Suppressor macrophage treated with lipopolysaccharide for 4 hours (primary cell): ENCODE data around the gene ZBTB17.
A peak's percentile ranks its signal among the peaks of the same experiment; 100 is the strongest.
"Not testable (repeated sequence)": the region's sequence is repeated elsewhere in the genome, so short reads cannot be mapped to it uniquely, and the experiment has no call there.

Experiments used
- DNase-seq: peaks from one replicate; pipeline ENCODE4 v3.0.0-alpha.2; 2020

Gene ZBTB17

DNA sequence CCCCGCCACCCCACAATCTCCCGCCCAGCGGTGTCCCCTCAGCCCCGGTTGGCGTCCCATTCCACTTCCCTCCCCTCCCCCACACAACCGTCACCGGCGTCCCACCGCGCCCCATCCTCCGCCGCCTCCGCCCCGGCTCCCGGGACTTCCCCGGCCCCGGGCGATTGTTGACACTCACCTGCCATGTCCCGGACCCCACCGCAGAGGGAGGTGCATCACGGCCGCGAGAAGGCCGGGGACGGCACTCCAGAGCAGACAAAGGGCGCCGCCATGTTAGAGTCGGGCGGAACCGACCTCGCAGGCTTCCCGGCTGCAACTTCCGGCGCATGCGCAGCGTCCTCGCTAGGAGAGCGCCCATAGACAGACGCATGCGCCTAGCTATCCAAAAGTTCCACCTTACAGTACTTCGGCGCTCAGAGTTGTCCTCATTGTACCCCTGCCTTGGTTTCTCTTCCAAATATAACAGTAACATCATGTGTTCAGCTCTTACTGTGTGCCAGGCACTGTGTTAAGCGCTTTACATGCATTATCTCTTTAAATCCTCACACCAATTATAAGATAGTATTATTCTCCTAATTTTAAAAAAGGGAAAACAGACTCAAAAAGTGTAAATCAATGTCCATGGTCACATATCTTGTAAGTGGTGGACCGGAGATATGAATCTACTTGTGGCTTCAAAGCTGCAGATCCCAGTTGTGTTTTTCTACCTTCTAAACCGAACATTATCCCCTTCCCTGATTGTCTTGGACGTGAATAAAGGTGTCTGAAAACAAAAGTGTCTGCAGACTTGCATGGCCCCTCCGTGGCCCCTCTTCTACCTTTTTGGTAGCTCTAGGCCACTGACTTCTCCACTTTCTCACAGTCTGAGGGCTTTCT is at the start of gene ZBTB17:
ZBTB17 (minus strand) TSS at position 297 of the 876 bp plus-strand sequence. CDS start 27,606 bp downstream, outside the sequence.
- DNase-seq: peak; percentile 99

DNA sequence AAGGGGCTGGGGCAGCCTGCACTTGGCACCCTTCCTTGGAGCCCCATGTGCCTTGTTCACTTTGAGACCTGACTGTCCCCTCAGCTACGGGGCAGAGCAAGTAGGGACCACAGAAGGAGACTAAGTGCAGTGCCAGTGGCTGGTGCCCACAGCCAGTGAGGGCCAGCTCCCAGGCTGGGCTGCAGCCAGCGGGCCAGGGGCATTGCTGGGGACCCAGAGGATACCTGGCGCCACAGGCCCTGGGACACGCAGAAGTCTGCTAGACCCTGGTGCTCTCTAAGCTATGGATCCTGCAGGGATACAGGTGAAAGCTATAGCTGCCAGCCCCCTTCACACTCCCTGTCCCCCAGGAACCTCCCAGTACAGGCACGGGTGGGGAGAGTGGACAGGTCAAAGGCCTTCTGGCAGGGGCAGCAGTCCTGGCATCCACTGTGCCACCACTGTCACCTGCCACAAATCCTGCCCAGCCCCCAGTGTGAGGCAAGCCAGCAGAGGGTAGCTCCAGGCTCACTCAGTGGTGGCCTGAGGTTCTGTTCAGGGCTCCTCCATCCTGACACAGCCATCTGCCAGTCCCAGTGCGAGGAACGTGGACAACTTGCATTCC is 47.3 kb upstream of the ZBTB17 start:
- no peak for DNase-seq

DNA sequence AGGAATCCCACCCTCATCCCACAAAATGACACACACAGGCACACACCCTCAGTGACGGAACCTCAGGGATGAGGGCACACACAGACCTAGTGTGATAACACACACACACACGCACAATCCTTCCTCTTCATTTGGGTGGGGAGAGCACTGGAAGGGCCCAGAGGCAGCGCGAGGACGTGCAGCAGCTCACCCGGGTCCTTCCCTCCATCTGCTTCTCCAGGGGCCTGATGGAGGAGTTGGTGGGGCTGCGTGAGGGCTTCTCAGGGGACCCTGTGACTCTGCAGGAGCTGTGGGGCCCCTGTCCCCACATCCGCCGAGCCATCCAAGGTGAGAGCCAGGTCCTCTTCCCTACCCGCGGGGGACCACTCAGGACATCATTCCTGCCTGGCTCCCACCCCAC is 46.5 kb upstream of the ZBTB17 start:
- DNase-seq: no peak

DNA sequence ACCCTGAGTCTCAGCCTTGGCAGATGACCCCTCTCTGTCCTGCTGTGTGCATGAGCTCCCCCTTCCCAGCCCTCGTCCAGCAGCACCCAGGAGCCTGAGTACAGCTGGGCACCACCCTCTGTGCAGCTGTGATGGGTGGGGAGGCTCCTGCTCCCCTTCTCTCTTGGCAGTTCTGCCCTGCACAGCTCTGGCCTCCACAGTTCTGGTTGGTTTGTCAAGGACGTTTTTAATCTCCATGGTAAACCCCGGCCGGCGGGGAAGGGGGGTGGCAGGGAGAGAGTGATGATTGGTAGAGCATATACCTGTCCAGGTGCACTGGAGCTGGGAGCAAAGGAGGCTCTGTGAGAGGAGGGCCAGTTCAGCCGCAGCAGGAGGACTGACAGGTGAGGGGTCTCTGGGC is 45.8 kb upstream of the ZBTB17 start, which contains the start of gene CLCNKA:
CLCNKA (plus strand) TSS at position 356 of the 400 bp plus-strand sequence. CDS start 584 bp downstream, outside the sequence.
- no peak for DNase-seq

DNA sequence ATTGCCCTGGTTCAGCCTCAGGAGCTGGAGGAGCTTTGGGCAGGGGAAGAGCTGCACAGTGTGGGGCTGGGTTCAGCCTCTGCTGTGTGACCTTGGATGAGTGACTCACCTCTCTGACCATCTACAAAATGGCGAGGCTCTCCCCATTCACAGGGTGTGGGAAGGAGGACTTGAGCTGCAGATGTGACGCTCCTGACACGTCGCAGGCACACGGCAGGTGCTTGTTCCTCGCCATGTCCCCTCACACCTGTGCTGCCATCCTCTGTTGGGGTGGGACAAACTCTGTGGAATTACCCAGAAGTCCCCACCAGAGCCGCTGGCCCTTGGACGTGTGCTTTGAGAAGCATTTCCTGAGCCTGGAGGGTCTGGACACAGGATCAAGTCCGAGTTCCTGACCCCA is 45.0 kb upstream of the ZBTB17 start:
- DNase-seq: not testable (repeated sequence)

DNA sequence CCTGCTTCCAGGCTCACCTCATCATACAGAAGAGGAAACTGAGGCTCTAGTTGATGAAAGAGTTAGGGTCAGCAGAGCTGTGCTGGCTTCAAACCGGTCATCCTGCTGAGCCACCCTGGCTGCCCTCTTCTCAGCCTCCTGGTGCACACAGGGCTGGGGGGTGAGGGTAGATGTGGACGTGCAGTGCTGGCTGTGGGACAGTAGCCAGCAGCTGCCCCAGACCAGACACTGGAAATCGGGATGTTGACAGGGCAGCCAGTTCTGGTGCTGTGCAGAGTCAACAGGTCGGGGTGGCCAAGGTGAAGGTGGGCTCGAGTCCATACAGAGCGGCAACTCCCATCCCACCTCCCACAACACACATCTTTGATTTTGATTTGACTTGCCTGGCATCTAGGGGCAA is 44.4 kb upstream of the ZBTB17 start:
- DNase-seq: no peak

DNA sequence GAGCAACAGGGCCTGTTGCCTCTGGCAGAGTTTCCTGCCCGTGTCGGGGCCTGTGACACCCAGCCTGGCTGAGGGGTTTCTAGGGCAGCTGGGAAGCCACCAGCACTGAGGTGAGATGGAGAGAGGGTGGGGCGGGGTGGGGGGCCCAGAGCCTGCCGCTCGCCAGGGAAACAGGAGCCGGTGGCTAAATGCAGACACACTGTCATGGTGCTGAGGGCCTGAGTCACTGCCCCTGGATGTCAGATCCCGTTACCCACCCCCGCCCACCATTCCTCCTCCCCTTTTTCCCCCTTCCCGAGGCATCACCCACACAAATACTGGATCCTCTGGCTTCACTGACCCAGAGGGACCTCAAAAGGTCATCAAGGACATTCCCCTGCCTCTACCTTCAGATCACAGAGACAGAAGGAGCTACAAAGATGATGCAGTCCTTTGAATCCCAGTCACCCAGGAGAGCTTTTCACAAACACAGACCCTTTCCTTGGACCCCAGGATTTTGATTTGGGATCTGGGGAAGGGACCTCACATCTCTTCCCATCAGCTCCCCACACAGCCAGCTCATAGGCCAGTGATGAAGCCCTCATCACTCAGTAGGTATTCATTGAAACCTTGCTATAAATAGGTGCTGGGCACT is 43.9 kb upstream of the ZBTB17 start:
- no peak for DNase-seq

DNA sequence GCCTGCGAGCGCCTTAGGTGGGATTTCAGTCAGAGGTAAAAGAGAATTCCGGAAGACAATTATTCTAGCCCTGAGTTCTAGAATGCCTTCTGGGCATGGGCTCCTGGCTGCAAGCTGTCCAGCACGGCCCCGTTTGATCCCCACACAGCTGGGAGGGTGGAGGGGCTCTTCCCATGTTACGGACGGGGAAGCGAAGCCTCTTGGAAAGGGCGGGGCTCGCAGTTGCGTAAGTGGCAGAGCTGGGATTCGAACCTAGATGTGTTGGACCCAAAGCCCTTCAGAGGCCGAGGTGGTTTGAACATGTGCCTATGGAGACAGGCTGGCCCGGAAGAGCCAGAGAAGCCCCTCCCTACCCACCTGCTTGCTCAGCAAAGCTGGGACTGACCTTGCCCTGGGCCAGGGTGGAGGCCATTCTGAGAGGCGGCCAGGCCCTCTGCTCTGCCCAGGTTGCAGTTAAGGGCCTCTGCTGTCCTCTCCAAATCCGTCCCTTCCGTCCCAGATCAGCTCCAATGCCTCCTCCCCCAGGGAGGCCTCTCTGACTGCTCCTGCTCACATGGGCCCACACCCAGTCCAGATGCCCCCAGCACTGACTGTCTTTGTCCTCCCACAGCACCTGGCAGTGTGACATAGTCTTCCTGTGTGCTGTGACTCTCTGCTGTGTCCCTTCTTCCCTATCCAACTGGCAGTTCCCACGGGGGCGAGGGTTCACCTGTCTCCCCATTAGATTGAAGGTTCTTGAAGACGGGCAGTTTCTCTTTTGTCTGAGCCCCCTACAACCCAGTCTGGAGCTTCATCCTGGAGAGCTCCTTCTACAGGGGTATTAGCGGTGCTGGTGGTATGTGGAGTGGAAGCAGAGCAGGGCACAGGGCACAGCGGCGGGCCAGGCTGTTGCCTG is 43.1 kb upstream of the ZBTB17 start:
- no peak for DNase-seq

DNA sequence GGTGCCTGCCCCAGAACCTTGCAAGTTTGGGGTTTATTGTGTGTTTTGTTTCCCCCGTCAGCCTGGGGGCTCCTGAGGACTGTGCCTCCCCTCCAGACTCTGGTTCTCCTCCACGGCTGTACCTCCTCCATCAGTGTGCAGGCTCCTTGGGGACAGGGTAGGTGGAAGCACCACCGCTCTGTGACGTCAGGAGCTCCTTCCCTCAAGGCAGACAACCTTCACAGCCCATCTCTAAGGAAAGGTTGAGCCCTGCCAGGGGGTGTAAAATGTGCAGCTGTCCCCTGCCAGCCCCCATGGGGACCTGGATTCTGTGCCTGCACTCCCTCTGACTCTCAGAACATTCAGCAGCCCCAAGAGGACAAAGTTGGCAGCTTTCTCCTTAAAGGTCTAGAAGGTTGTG is 42.4 kb upstream of the ZBTB17 start:
- no peak for DNase-seq

DNA sequence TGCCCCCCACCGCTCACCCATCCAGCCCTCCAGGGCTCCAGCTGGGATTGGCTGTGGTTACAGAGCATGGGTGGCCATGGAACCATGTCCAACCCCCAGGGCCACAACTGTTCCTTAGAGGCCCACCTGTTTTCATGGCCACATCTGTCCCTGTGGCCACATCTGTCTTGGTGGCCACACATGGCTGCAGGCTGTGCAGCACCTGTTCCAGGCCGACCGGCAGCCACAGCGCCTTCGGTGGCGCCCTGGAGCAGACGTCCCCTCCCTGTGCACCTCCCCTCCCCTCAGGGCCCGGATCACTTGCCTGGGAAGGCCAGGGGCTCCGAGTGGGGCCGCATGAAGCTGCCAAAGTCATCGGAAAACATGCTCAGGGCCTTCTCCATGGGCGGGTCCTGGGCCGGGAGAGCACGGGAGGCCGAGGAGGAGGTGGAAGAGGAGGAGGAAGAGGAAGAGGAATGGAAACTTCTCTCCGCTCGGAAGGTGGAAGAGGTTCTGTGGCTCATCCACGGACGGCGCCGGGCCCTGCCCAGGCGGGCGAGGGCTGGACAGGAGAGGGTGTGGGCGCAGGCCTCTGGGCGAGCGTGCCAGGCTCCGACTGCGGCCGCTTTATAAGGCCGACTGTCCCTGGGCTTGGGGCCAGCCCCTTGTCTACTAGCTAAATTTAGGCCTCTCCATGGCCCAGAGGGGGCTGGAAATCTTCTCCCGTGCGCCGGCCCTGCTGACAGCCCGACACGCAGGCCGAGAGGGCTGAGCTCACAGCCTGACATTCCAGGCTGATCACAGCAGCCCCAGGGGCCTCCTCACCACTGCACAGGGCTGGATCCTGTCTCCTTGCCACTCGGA is 41.8 kb upstream of the ZBTB17 start, which contains the start of gene HSPB7:
HSPB7 (minus strand) TSS at position 583 of the 843 bp plus-strand sequence; CDS start at position 503, 80 bp downstream.
- no peak for DNase-seq

DNA sequence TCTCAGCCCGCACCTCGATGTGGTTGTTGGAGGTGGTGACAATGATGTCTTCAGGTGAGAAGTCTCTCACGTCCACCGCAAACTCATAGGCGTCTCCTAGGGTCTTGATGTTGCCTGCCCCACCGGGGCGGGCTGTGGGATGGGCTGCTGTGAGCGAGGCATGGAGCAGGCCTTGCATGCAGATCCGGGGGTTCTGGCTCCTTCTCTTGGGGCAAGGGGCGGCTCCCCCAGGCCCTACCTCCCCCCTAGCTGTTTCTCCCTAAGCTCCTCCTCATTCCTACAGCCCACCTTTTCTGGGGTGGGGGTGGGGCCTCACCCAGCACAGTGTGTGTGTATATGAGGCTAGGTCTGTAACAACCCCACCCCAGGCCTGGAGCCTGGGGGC is 41.2 kb upstream of the ZBTB17 start:
- no peak for DNase-seq

DNA sequence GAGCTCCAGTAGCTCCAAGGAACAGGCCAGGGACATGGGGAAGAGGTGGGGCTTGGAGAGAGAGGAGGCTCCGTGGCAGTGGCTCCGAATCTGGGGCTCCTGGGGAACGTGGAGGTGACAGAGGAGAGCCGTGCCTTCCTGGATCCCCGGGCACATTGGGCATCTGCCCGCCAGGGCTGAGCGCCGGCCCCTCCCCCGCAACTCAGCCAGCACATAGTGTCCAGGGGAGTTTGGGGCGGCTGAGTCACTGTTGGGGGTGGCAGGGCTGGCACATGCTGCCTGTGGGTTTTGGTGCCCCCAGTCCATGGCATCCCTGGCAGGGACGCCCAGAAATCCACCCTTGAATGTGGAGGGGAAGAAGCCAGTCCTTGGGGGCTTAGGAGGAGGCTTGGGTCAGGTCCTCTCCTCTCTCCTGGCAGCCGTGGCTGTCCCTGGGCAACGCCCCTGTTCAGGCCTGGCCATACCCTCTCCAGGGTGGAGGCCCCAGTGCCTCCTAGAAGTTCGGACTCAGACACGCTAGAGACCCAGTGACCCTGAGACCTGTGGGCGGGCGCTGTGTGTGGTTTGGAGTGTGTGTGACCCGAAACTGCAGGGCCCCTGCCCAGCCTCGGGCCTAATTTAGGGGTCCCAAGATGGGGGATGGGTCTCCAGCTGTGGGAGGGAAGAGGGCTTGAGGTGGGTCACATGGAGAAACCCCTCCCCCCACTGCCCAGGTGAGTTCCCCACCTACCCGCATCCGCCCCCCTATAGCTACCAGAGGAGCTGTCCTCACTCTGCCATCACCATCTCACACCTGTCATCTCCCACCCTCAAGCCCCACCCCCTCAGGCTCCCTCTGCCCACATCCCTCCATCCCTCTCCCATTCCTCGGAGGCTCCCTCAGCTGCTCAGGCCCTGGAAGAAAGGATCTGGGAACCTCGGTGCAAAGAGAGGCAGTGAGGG is 40.3 kb upstream of the ZBTB17 start:
- no peak for DNase-seq

DNA sequence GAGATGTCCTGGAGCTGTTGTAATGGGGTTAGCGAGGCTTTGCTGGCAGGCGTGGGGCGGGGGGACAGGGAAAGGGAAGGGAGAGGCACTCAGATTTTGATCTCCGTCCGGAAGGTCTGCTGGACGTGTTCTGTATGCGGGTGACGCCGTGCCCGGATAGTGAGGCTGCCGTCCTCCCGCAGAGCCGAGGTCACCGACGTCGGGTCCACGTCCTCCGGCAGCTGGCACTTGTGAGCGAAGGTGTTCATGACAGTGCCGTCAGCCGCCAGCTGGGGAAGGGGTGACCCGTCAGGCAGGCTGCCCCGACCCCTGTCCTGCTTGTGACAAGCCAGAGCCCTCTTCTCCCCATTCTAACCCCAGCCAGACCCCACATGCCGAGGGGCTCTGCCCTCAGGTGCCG is 39.6 kb upstream of the ZBTB17 start:
- no peak for DNase-seq

DNA sequence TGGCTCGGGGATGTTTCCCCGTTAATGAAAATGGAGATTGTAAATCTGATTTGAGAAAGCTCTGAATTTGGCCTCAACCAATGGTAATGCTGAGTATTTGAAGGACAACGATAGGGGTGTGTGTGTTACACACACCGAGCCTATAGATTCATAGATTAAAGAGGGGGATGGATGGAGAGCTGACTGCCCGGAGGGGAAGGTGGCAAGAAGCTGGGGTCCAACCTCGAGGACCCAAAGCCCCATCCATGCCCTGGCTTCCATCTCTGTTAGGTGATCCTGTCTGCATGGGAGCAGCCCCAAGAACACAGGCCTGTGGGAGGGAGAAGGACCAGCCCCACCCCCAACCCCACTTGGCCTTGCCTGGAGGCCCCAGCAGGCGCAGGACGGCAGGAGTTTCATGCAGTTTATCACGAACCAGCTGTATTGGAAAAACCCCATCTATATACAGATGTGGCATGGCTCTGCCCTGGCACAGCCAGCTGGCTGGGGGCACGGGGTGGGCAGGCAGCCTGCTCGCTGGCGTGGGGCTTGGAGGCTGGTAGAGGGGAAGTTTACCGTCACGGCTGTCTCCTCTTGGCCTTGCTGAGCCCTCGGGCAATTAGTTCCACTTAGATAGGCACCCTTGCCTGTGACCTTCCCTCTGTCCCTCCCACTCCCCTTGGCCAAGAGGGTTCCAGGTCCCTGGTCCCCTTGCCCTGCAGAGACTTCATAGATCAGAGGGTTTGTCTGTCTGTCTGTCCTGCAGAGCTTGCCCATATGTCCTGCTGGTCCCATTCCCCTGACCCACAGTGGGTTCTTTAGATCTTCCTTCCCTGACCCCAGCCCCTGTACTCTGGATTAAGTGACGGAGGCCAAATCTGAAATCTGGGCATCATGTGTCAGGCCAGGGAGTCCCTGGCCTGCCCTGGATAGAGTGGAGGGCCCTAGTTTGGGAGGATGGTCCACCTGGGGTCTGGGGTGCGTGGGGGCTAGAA is 38.9 kb upstream of the ZBTB17 start:
- peak; percentile 19 for DNase-seq

DNA sequence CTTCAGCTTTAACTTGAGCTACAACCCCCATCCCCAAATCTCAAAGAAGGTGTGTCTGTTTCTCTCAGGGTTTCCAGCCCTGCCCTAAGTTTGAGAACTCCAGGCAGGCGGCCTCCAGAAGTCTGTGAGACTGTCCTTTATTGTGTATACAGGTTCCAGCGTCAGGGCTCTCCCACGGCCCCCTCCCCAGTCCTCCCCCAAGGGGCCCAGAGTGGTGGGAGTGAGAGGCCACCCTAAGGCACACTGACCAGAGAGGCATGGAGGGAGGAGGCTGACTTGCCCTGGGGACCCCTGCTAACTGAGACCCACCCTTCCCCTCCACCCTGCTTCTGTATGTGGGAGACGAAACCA is 38.0 kb upstream of the ZBTB17 start:
- DNase-seq: no peak

DNA sequence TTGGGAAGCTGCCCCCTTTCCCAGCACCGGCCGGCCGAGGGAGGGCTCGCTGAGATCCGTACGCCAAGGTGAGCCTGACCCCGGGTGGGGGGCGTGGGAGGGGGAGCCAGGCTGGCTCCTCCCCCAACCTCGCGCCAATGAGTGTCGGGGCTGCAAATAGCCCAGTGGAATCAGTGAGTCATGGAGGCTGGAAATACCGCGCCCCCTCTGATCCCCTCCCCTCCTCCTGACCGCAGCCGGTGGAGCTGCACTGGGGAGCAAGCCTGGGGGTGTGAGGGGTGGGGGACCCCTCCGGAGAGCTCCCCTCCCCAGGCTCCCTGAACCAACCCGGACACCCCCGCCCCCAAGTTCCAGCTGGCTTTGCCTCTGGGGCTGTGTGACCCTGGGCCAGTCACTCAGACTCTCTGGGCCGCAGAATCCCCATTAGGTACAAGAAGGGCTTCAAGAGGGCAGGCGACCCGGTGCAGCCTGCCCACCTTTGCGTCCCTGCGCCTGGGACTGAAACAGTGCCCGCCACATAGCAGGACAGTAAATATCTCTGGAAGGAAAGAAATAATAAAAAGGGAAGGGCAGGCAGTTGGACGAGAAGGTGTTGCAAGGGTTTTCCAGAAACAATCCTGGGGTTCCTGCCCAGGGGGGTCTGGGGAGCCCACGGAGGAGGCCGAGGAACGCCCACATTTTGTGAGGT is 37.5 kb upstream of the ZBTB17 start:
- DNase-seq: peak; percentile 43

DNA sequence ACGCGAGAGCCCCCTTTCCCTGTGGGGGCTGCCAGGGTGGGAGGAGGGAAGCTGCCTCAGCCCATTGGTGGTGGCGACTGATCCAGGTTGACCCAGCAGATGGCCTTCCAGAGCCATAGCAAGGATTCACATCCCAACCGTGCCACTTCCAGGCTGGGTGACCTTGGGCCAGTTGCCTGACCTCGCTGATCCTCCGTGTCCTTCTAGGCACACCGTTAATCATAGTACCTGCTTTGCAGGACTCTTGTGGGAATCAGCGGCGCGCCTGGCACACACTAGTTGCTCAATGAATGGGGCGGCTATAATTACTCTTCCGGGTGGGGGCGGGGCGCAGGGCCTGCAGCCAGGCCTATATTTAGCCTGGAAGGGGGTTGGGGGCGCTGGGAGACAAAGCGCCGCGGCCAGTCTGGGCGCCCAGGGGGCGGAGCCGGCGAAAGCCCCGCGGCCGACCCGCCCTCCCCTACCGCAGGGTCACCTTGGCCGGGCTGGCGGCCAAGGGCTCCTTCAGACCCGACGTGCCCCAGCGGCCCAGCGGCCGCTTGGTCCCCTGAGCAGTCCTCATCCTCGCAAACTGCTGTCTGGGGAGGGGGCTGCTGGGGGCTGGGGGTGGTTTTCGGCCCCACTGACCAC is 36.8 kb upstream of the ZBTB17 start:
- peak; percentile 44 for DNase-seq

DNA sequence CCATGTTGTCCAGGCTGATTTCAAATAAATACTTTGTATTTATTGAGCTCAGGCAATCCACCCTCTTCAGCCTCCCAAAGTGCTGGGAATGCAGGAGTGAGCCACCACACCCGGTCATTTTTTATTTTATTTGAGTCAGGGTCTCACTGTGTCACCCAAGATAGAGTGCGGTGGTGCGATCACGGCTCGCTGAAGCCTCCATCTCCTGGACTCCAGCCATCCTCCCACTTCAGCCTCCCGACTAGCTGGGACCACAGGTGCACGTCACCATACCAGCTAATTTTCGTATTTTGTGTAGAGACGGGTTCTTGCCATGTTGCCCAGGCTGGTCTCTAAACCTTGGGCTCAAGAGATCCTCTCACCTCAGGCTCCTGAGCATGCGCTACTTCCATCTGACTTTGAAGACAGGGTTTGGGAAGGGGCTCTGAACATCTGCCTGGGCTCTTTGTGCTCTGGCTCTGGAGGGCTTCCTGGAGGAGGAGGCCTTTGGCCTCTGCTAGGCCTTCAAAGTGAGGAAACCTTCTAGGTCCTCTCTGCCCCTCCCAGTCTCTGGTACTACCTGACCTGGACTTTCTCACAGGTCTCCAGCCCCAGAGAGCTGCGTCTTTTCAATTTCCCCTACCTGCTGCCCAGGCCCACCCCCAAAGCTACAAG is 36.2 kb upstream of the ZBTB17 start:
- DNase-seq: no peak
